Body of pancreas (tissue), 4 donors: ENCODE results near the gene PRKCB.

ENCODE experiments used
- CTCF ChIP-seq, 7 experiments: fragments of 450-650 bp in 4 of 7; fragments of 200-600 bp in 3 of 7; sonication (generic) in 3 of 7; IDR thresholded peaks; one replicate each; pipeline ENCODE4 v1.5.1; 2016 to 2019; ENCODE audit warnings: antibody characterized with exemption in 7 of 7
- POLR2A ChIP-seq, 3 donors: fragments of 450-650 bp; IDR thresholded peaks; one replicate each; pipeline ENCODE4 v1.6.1; 2016; ENCODE audit warnings: antibody characterized with exemption in 3 of 3, mild to moderate bottlenecking in 2 of 3

GRCh38 chr16:24049113-24049512 is 213.3 kb downstream of the PRKCB start:
- TF ChIP-seq CTCF (IDR thresholded peaks at IDR 0.05) (no peak), POLR2A (IDR thresholded peaks at IDR 0.05) (no peak)
